ENCODE measurements around the gene KATNAL2.

- TF ChIP-seq POLR2A (IDR thresholded peaks at IDR 0.05) (no peak), CTCF (IDR thresholded peaks at IDR 0.05) (no peak), EP300 (IDR thresholded peaks at IDR 0.05) (no peak)
These were observed 49.1 kb upstream of the KATNAL2 start for GRCh38 chr18:46868169-46868921.
